HCT116 (cell line): ENCODE measurements around the gene FGF19. TPM values are rescaled to one million over a fixed set of nuclear protein-coding genes. Genes with fewer than 3 reads are reported as not detected.

Experiments used
- ATAC-seq: fragments of 200-7000 bp; cut with Tn5 transposase; 2 replicates; pipeline ENCODE4 v1.9.1; 2020; ENCODE audit warnings: mild to moderate bottlenecking, moderate library complexity
- BruUV-seq: library from RNA; stranded (reverse); fragments of 400-500 nt; replicated peaks from 2 replicates; lab custom pipeline; 2021; lab: Mats Ljungman, UMichigan
- CTCF ChIA-PET: fragments of 300-600 bp; sonication (Branson Sonifier 250); formaldehyde crosslinking; loops from one replicate; lab custom pipeline; 2021; ENCODE audit warnings: antibody characterized with exemption; lab: Charles Lee
- POLR2A ChIA-PET: fragments of 300-600, 350-600 bp; sonication (Branson Sonifier 250); formaldehyde crosslinking; loops from one replicate; lab custom pipeline; 2021; ENCODE audit warnings: antibody characterized with exemption; lab: Charles Lee
- RAD21 ChIA-PET, 2 experiments: fragments of 300-600 bp; sonication (Branson Sonifier 250); formaldehyde crosslinking; loops; one replicate each; lab custom pipeline; 2023; ENCODE audit warnings: low total read pairs in 2 of 2; ENCODE audit not compliant: uncharacterized antibody in 2 of 2, unreplicated experiment in 2 of 2, low non-redundant PET in 1 of 2; lab: Charles Lee
- DNase-seq: peaks from one replicate; pipeline ENCODE4 v3.0.0-alpha.2; 2010; ENCODE audit warnings: low read depth, low spot score
- H2AFZ ChIP-seq: fragments of 200-600 bp; shearing (Covaris generic), sonication (generic); 2 replicates; pipeline ENCODE4 v1.6.1; 2017; ENCODE audit warnings: low read depth, mixed run types, mixed read lengths, antibody characterized with exemption, low read length; ENCODE audit not compliant: poor library complexity, severe bottlenecking
- H3K27ac ChIP-seq: 2 replicates; pipeline ENCODE4 v1.5.1; 2012; ENCODE audit warnings: low read depth, low read length
- H3K27me3 ChIP-seq: fragments of 200-600 bp; sonication (generic); 2 replicates; pipeline ENCODE4 v1.6.1; 2016; ENCODE audit warnings: mixed run types, low read length, mixed read lengths; ENCODE audit not compliant: insufficient read depth
- H3K36me3 ChIP-seq, 2 experiments: fragments of 200-500 bp in 1 of 2; fragments of 200-600 bp in 1 of 2; sonication (Bioruptor generic) in 1 of 2; sonication (generic) in 1 of 2; 2 replicates each; pipeline versions ENCODE4 v1.5.1 to v1.6.1; 2014 to 2016; ENCODE audit warnings: low read length in 2 of 2, inconsistent platforms in 1 of 2, mixed read lengths in 1 of 2, mixed run types in 1 of 2; ENCODE audit not compliant: insufficient read depth in 2 of 2, control insufficient read depth in 1 of 2
- H3K4me1 ChIP-seq, 2 experiments: fragments of 200-600 bp in 1 of 2; sonication (generic) in 1 of 2; 2 replicates each; pipeline versions ENCODE4 v1.5.1 to v1.6.1; 2012 to 2017; ENCODE audit warnings: low read length in 2 of 2, inconsistent platforms in 1 of 2, mild to moderate bottlenecking in 1 of 2, mixed read lengths in 1 of 2, mixed run types in 1 of 2, moderate library complexity in 1 of 2; ENCODE audit not compliant: insufficient read depth in 2 of 2, control insufficient read depth in 1 of 2
- H3K4me2 ChIP-seq: fragments of 200-600 bp; sonication (generic); 2 replicates; pipeline ENCODE4 v1.6.1; 2017; ENCODE audit warnings: mixed run types, low read length, mixed read lengths
- H3K4me3 ChIP-seq, 2 experiments: fragments of 200-600 bp in 1 of 2; sonication (generic) in 1 of 2; replicated peaks in 1 of 2; 2 replicates each; pipeline ENCODE4 v1.5.1; 2011 to 2016; ENCODE audit warnings: low read length in 2 of 2, control low read depth in 1 of 2, low read depth in 1 of 2, mild to moderate bottlenecking in 1 of 2, mixed read lengths in 1 of 2, mixed run types in 1 of 2
- H3K79me2 ChIP-seq: fragments of 200-600 bp; sonication (generic); 2 replicates; pipeline ENCODE4 v1.6.1; 2017; ENCODE audit warnings: mild to moderate bottlenecking, mixed run types, low read length, moderate library complexity, mixed read lengths; ENCODE audit not compliant: insufficient read depth
- H3K9ac ChIP-seq: fragments of 200-600 bp; sonication (generic); 2 replicates; pipeline ENCODE4 v1.6.1; 2016; ENCODE audit warnings: low read length, mixed read lengths
- H3K9me2 ChIP-seq: fragments of 200-600 bp; sonication (generic), shearing (Covaris generic); 2 replicates; pipeline ENCODE4 v1.6.1; 2017; ENCODE audit warnings: mixed run types, mild to moderate bottlenecking, moderate library complexity; ENCODE audit not compliant: insufficient read depth
- H3K9me3 ChIP-seq, 2 experiments: fragments of 200-500 bp in 1 of 2; fragments of 200-600 bp in 1 of 2; sonication (Bioruptor generic) in 1 of 2; sonication (generic) in 1 of 2; 2 replicates each; pipeline ENCODE4 v1.6.1; 2014 to 2017; ENCODE audit warnings: low read length in 2 of 2, mixed read lengths in 2 of 2, inconsistent platforms in 1 of 2, low read depth in 1 of 2, mild to moderate bottlenecking in 1 of 2, mixed run types in 1 of 2, moderate library complexity in 1 of 2; ENCODE audit not compliant: control insufficient read depth in 1 of 2, insufficient read depth in 1 of 2
- H4K20me1 ChIP-seq: fragments of 200-600 bp; sonication (generic), shearing (Covaris generic); 2 replicates; pipeline ENCODE4 v1.6.1; 2017; ENCODE audit warnings: mixed run types, mild to moderate bottlenecking, moderate library complexity; ENCODE audit not compliant: insufficient read depth
- CBX3 ChIP-seq: IDR thresholded peaks from 2 replicates; pipeline ENCODE4 v1.6.1; 2012; ENCODE audit warnings: low read depth
- CEBPB ChIP-seq: IDR thresholded peaks from 2 replicates; pipeline ENCODE4 v1.6.1; 2012; ENCODE audit warnings: low read depth
- CTCF ChIP-seq, 3 experiments: fragments of 200-600 bp in 1 of 3; sonication (generic) in 1 of 3; IDR thresholded peaks in 2 of 3; conservative IDR thresholded peaks in 1 of 3; 2 replicates each; pipeline ENCODE4 v1.5.1; 2012 to 2017; ENCODE audit warnings: low read depth in 2 of 3, low read length in 2 of 3, antibody characterized with exemption in 1 of 3, borderline replicate concordance in 1 of 3, control low read depth in 1 of 3, mild to moderate bottlenecking in 1 of 3, mixed read lengths in 1 of 3, mixed run types in 1 of 3, moderate library complexity in 1 of 3; ENCODE audit not compliant: insufficient read depth in 1 of 3
- EGR1 ChIP-seq: IDR thresholded peaks from 2 replicates; pipeline ENCODE4 v1.6.1; 2012; ENCODE audit warnings: low read depth
- ELF1 ChIP-seq: IDR thresholded peaks from 2 replicates; pipeline ENCODE4 v1.6.1; 2012; ENCODE audit warnings: low read depth, borderline replicate concordance
- FOSL1 ChIP-seq: IDR thresholded peaks from 2 replicates; pipeline ENCODE4 v1.6.1; 2012; ENCODE audit warnings: low read depth
- POLR2AphosphoS5 ChIP-seq: IDR thresholded peaks from 2 replicates; pipeline ENCODE4 v1.6.1; 2011; ENCODE audit warnings: mild to moderate bottlenecking, low read depth, low read length, moderate library complexity
- RAD21 ChIP-seq: IDR thresholded peaks from 2 replicates; pipeline ENCODE4 v1.6.1; 2012; ENCODE audit warnings: low read depth, mild to moderate bottlenecking
- REST ChIP-seq: IDR thresholded peaks from 2 replicates; pipeline ENCODE4 v1.6.1; 2012; ENCODE audit warnings: low read depth
- SIN3A ChIP-seq: IDR thresholded peaks from 2 replicates; pipeline ENCODE4 v1.6.1; 2012; ENCODE audit warnings: low read depth
- SP1 ChIP-seq: IDR thresholded peaks from 2 replicates; pipeline ENCODE4 v1.6.1; 2012; ENCODE audit warnings: low read depth
- TCF7L2 ChIP-seq: IDR thresholded peaks from 2 replicates; pipeline ENCODE4 v1.7.0; 2011; ENCODE audit warnings: borderline replicate concordance, inconsistent platforms; ENCODE audit not compliant: insufficient read depth, insufficient read length; ENCODE audit errors: extremely low read depth
- YY1 ChIP-seq: IDR thresholded peaks from 2 replicates; pipeline ENCODE4 v1.6.1; 2011; ENCODE audit warnings: low read length, low read depth, moderate library complexity, mild to moderate bottlenecking; ENCODE audit not compliant: insufficient replicate concordance; ENCODE audit errors: extremely low read depth
- ZBTB33 ChIP-seq: IDR thresholded peaks from 2 replicates; pipeline ENCODE4 v1.6.1; 2011; ENCODE audit warnings: mild to moderate bottlenecking, low read length, moderate library complexity; ENCODE audit not compliant: insufficient replicate concordance; ENCODE audit errors: extremely low read depth
- ZFX ChIP-seq: fragments of 450-650 bp; IDR thresholded peaks from 2 replicates; pipeline ENCODE4 v1.6.1; 2017
- ZNF274 ChIP-seq: fragments of 200-500 bp; sonication (Bioruptor generic); IDR thresholded peaks from 2 replicates; pipeline ENCODE4 v1.6.1; 2014; ENCODE audit warnings: mild to moderate bottlenecking, low read depth, low read length, inconsistent platforms
- intact Hi-C: fragments of 100-400 bp; cut with micrococcal nuclease; formaldehyde crosslinking; loops from 2 replicates; pipeline ENCODE4 v1.10.0; 2022
- total RNA-seq: library from RNA; stranded (reverse); gene quantifications from one replicate; pipeline ENCODE4 v1.2.1, GENCODE V29; 2021; ENCODE audit not compliant: unreplicated experiment
- TF ChIP-seq, protein P1 (sequence below): IDR thresholded peaks from 2 replicates; pipeline ENCODE4 v1.6.1; 2012
- TF ChIP-seq, protein P2 (sequence below): IDR thresholded peaks from 2 replicates; pipeline ENCODE4 v1.6.1; 2012

The FGF19 gene
- total RNA-seq, 1 experiment from 2014 or later, result 37.5 TPM

GRCh38 chr11:69659591-69659990, 44.2 kb downstream of the FGF19 start:
- Histone ChIP-seq H3K4me3 (no peak overlapping the region), H3K4me1 (peaks cover 0 to 11% of the 10 kb centered on the region in 2 experiments; a peak in 3 of 4 replicates), H3K27ac (no peak overlapping the region), H3K27me3 (no peaks in the 10 kb centered on the region), H3K9me3 (no peaks in the 10 kb centered on the region), H3K9me2 (no peaks in the 10 kb centered on the region), H3K79me2 (no peaks in the 10 kb centered on the region), H2AFZ (no peak overlapping the region), H3K9ac (no peak overlapping the region), H3K36me3 (no peaks in the 10 kb centered on the region), H4K20me1 (no peaks in the 10 kb centered on the region), H3K4me2 (no peak overlapping the region)
- ChIA-PET RAD21 (no interaction called here), CTCF (no interaction called here), POLR2A (no interaction called here)
- BruUV-seq, result no TSS peak
- ATAC-seq (no peak), DNase-seq (no peak)
- TF ChIP-seq TCF7L2 (no peak), ZBTB33 (no peak), ZFX (no peak), YY1 (no peak), EGR1 (no peak), FOSL1 (no peak), RAD21 (no peak), CBX3 (no peak), ZNF274 (no peak), CTCF (IDR thresholded peaks at IDR 0.05 in 2 of 3, conservative IDR thresholded peaks at IDR 0.05 in 1 of 3; ENCODE audit: borderline replicate concordance in 1 of 3, insufficient read depth in 1 of 3, low read depth in 2 of 3, low read length in 2 of 3) (no peak), ELF1 (no peak), SIN3A (no peak), SP1 (no peak), REST (no peak), CEBPB (no peak), POLR2AphosphoS5 (no peak)
- TF ChIP-seq, protein P1, sequence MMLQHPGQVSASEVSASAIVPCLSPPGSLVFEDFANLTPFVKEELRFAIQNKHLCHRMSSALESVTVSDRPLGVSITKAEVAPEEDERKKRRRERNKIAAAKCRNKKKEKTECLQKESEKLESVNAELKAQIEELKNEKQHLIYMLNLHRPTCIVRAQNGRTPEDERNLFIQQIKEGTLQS, result no peak
- TF ChIP-seq, protein P2, sequence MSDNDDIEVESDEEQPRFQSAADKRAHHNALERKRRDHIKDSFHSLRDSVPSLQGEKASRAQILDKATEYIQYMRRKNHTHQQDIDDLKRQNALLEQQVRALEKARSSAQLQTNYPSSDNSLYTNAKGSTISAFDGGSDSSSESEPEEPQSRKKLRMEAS, result no peak
- intact Hi-C loops, result no loop called here
